HepG2 (cell line): Measurements from ENCODE around the gene C6orf136. TPM values are rescaled to one million over a fixed set of nuclear protein-coding genes. Genes with fewer than 3 reads are reported as not detected.
A peak's percentile ranks its signal among the peaks of the same experiment; 100 is the strongest.

Experiments
- AGO2 ChIP-seq: fragments of 200-400 bp; formaldehyde crosslinking; optimal IDR thresholded peaks from 2 replicates; pipeline ENCODE3; 2017; ENCODE audit warnings: mild to moderate bottlenecking, low read depth, low read length, moderate library complexity
- CHCHD3 ChIP-seq: sonication (generic); formaldehyde crosslinking; IDR thresholded peaks from 2 replicates; pipeline ENCODE4 v1.8.0; 2022; ENCODE audit warnings: mild to moderate bottlenecking, missing genetic modification reagents, moderate library complexity
- MAFG ChIP-seq: sonication (generic); formaldehyde crosslinking; IDR thresholded peaks from 2 replicates; pipeline ENCODE4 v1.5.1; 2020; ENCODE audit warnings: mild to moderate bottlenecking, missing genetic modification reagents
- NR2F2 ChIP-seq: IDR thresholded peaks from 2 replicates; pipeline ENCODE4 v1.6.1; 2012; ENCODE audit warnings: low read depth, inconsistent platforms, borderline replicate concordance
- SP2 ChIP-seq: sonication (generic); formaldehyde crosslinking; IDR thresholded peaks from 2 replicates; pipeline ENCODE4 v1.5.1; 2020; ENCODE audit warnings: mild to moderate bottlenecking, missing genetic modification reagents
- XBP1 ChIP-seq: sonication (generic); formaldehyde crosslinking; IDR thresholded peaks from 2 replicates; pipeline ENCODE4 v1.5.0; 2020; ENCODE audit warnings: missing genetic modification reagents
- ZBTB21 ChIP-seq: sonication (generic); formaldehyde crosslinking; IDR thresholded peaks from 2 replicates; pipeline ENCODE4 v1.4.0; 2020; ENCODE audit warnings: missing genetic modification reagents
- ZNF460 ChIP-seq: sonication (generic); formaldehyde crosslinking; IDR thresholded peaks from 2 replicates; pipeline ENCODE4 v1.5.1; 2020; ENCODE audit warnings: missing genetic modification reagents, mild to moderate bottlenecking, borderline replicate concordance
- ZNF556 ChIP-seq: sonication (generic); formaldehyde crosslinking; IDR thresholded peaks from 2 replicates; pipeline ENCODE4 v1.4.0; 2020; ENCODE audit warnings: mild to moderate bottlenecking, missing genetic modification reagents, borderline replicate concordance
- ZNF616 ChIP-seq: sonication (generic); formaldehyde crosslinking; IDR thresholded peaks from 2 replicates; pipeline ENCODE4 v1.5.0; 2020; ENCODE audit warnings: low read depth, mild to moderate bottlenecking, missing genetic modification reagents
- ZNF670 ChIP-seq: sonication (generic); formaldehyde crosslinking; IDR thresholded peaks from 2 replicates; pipeline ENCODE4 v1.8.0; 2022; ENCODE audit warnings: mild to moderate bottlenecking, missing genetic modification reagents, borderline replicate concordance
- ZNF879 ChIP-seq: sonication (generic); formaldehyde crosslinking; IDR thresholded peaks from 2 replicates; pipeline ENCODE4 v1.8.1; 2023; ENCODE audit warnings: missing genetic modification reagents
- ZSCAN9 ChIP-seq: IDR thresholded peaks from 2 replicates; pipeline ENCODE4 v1.6.1; 2016; ENCODE audit warnings: borderline replicate concordance
- polyA plus RNA-seq, 8 experiments: library from polyadenylated mRNA; depleted of rRNA in 3 of 8; stranded (reverse) in 7 of 8; unstranded in 1 of 8; fragments of >200 nt; fragmentation: Illumina TruSeq in 4 of 8; extraction: Trizol in 4 of 8; gene quantifications; 2 replicates each; pipeline versions ENCODE4 v1.2.1 to v1.2.3, GENCODE V29; 2011 to 2016; ENCODE audit warnings: low read depth in 4 of 8, missing spikeins in 1 of 8, mixed read lengths in 1 of 8; ENCODE audit not compliant: insufficient read depth in 1 of 8
- total RNA-seq, 5 experiments: library from RNA; depleted of rRNA; stranded (reverse); fragments of >200 nt; fragmentation: Illumina TruSeq; extraction: Trizol; gene quantifications; 2 replicates each; pipeline ENCODE4 v1.2.3, GENCODE V29; 2016; ENCODE audit warnings: low read depth in 1 of 5
- TF ChIP-seq, protein P1 (sequence below): sonication (generic); formaldehyde crosslinking; IDR thresholded peaks from 2 replicates; pipeline ENCODE4 v1.5.1; 2020; ENCODE audit warnings: mild to moderate bottlenecking, missing genetic modification reagents, borderline replicate concordance
- TF ChIP-seq, protein P2 (sequence below): IDR thresholded peaks from 2 replicates; pipeline ENCODE4 v1.6.1; 2012; ENCODE audit warnings: low read depth, low read length, improper control_type of control experiment
- TF ChIP-seq, protein P3 (sequence below), 2 experiments: IDR thresholded peaks; 2 replicates each; pipeline ENCODE4 v1.6.1; 2011 to 2012; ENCODE audit warnings: low read length in 2 of 2, borderline replicate concordance in 1 of 2, low read depth in 1 of 2, mild to moderate bottlenecking in 1 of 2, moderate library complexity in 1 of 2
- TF ChIP-seq, protein P4 (sequence below): sonication (generic); formaldehyde crosslinking; conservative IDR thresholded peaks from 2 replicates; pipeline ENCODE4 v1.4.0; 2020; ENCODE audit warnings: missing genetic modification reagents

Gene C6orf136
- total and polyA plus RNA-seq, 2 of the 13 experiments (the other 11 are each of a cell fraction or from before 2014, with no cell fraction given), result 12.0 to 26.2 TPM

DNA sequence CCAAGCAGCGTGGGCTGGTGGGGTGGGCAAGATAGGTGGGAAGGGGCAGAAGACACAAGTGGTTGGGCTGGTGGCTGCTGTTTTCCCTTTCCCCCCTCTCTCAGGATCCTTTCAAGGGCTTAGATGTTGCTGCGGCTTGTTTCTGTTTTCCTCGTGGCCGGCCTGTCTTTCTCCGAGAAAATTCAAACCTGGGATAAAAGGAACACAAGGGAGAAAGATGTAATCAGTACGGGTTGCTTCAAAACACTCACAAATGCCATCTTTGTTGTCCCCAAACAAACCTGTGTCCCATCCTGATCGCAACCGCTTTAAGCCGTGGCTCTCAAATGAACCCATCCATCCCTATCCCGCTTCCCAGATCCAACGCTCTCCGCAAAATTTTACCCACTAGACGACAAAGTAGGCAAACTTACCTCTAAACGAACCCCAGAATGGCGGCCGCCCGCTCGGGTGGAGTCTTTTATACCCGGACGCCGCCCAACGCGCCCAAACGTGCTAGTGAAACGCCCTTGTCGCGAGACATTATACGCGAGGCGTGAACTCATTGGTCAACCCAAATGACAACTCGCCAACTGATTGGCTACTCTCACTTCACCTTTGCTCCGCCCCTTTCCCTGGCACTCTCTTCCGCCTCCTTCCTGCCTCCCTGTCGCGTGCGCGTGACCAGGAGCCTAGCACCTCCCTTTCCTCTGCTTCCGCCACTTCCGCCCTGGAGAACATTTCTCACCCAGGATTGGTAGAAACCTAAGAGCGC is 29.9 kb upstream of the C6orf136 start, which contains the start of gene PPP1R10 (continued):
- TF ChIP-seq, protein P1, sequence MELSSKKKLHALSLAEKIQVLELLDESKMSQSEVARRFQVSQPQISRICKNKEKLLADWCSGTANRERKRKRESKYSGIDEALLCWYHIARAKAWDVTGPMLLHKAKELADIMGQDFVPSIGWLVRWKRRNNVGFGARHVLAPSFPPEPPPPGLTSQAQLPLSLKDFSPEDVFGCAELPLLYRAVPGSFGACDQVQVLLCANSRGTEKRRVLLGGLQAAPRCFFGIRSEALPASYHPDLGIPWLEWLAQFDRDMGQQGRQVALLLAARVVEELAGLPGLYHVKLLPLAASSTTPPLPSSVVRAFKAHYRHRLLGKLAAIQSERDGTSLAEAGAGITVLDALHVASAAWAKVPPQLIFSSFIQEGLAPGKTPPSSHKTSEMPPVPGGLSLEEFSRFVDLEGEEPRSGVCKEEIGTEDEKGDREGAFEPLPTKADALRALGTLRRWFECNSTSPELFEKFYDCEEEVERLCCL (CRISPR knock-in tag), result 0 out of 2 replicates have a peak, but pooled peaks have one; percentile 33
- TF ChIP-seq, protein P2, sequence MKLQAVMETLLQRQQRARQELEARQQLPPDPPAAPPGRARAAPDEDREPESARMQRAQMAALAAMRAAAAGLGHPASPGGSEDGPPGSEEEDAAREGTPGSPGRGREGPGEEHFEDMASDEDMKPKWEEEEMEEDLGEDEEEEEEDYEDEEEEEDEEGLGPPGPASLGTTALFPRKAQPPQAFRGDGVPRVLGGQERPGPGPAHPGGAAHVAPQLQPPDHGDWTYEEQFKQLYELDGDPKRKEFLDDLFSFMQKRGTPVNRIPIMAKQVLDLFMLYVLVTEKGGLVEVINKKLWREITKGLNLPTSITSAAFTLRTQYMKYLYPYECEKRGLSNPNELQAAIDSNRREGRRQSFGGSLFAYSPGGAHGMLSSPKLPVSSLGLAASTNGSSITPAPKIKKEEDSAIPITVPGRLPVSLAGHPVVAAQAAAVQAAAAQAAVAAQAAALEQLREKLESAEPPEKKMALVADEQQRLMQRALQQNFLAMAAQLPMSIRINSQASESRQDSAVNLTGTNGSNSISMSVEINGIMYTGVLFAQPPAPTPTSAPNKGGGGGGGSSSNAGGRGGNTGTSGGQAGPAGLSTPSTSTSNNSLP, result no peak
- TF ChIP-seq NR2F2 (no peak), AGO2 (peak; percentile 82), ZNF670 (CRISPR knock-in tag) (no peak; the same call in 1 of the 2 replicates), ZBTB21 (CRISPR knock-in tag) (no peak), ZNF556 (CRISPR knock-in tag) (no peak), MAFG (CRISPR knock-in tag) (no peak), ZNF460 (no peak), ZSCAN9 (CRISPR knock-in tag) (peak; percentile 88), ZNF879 (CRISPR knock-in tag) (no peak), CHCHD3 (CRISPR knock-in tag) (no peak), ZNF616 (CRISPR knock-in tag) (0 out of 2 replicates have a peak, but pooled peaks have one; percentile 31), XBP1 (CRISPR knock-in tag) (peak; percentile 90; the same call in 1 of the 2 replicates), SP2 (CRISPR knock-in tag) (peak; percentile 89)
- TF ChIP-seq, protein P3, sequence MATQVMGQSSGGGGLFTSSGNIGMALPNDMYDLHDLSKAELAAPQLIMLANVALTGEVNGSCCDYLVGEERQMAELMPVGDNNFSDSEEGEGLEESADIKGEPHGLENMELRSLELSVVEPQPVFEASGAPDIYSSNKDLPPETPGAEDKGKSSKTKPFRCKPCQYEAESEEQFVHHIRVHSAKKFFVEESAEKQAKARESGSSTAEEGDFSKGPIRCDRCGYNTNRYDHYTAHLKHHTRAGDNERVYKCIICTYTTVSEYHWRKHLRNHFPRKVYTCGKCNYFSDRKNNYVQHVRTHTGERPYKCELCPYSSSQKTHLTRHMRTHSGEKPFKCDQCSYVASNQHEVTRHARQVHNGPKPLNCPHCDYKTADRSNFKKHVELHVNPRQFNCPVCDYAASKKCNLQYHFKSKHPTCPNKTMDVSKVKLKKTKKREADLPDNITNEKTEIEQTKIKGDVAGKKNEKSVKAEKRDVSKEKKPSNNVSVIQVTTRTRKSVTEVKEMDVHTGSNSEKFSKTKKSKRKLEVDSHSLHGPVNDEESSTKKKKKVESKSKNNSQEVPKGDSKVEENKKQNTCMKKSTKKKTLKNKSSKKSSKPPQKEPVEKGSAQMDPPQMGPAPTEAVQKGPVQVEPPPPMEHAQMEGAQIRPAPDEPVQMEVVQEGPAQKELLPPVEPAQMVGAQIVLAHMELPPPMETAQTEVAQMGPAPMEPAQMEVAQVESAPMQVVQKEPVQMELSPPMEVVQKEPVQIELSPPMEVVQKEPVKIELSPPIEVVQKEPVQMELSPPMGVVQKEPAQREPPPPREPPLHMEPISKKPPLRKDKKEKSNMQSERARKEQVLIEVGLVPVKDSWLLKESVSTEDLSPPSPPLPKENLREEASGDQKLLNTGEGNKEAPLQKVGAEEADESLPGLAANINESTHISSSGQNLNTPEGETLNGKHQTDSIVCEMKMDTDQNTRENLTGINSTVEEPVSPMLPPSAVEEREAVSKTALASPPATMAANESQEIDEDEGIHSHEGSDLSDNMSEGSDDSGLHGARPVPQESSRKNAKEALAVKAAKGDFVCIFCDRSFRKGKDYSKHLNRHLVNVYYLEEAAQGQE (IDR thresholded peaks at IDR 0.05; ENCODE audit: borderline replicate concordance in 1 of 2, low read depth in 1 of 2, low read length in 2 of 2), result peak in 1 of 2 experiments; percentile 85; a peak in 1 of 4 replicates
- TF ChIP-seq, protein P4, sequence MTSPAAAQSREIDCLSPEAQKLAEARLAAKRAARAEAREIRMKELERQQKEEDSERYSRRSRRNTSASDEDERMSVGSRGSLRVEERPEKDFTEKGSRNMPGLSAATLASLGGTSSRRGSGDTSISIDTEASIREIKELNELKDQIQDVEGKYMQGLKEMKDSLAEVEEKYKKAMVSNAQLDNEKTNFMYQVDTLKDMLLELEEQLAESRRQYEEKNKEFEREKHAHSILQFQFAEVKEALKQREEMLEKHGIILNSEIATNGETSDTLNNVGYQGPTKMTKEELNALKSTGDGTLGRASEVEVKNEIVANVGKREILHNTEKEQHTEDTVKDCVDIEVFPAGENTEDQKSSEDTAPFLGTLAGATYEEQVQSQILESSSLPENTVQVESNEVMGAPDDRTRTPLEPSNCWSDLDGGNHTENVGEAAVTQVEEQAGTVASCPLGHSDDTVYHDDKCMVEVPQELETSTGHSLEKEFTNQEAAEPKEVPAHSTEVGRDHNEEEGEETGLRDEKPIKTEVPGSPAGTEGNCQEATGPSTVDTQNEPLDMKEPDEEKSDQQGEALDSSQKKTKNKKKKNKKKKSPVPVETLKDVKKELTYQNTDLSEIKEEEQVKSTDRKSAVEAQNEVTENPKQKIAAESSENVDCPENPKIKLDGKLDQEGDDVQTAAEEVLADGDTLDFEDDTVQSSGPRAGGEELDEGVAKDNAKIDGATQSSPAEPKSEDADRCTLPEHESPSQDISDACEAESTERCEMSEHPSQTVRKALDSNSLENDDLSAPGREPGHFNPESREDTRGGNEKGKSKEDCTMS (CRISPR knock-in tag), result no peak
